NCI-H2196 (cell line): ENCODE results near the gene UBE2U.
"Not testable (repeated sequence)": the region's sequence is repeated elsewhere in the genome, so short reads cannot be mapped to it uniquely, and the experiment has no call there.

ENCODE experiments used
- DNase-seq: peaks from one replicate; lab custom pipeline; 2025; ENCODE audit not compliant: unreplicated experiment; lab: John Stamatoyannopoulos, UW

The UBE2U gene

DNA sequence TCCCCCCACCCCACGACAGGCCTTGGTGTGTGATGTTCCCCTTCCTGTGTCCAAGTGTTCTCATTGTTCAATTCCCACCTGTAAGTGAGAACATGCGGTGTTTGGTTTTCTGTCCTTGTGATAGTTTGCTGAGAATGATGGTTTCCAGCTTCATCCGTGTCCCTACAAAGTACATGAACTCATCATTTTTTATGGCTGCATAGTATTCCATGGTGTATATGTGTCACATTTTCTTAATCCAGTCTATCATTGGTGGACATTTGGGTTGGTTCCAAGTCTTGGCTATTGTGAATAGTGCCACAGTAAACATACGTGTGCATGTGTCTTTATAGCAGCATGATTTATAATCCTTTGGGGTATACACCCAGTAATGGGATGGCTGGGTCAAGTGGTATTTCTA is 36.1 kb downstream of the UBE2U start:
- DNase-seq = not testable (repeated sequence)

DNA sequence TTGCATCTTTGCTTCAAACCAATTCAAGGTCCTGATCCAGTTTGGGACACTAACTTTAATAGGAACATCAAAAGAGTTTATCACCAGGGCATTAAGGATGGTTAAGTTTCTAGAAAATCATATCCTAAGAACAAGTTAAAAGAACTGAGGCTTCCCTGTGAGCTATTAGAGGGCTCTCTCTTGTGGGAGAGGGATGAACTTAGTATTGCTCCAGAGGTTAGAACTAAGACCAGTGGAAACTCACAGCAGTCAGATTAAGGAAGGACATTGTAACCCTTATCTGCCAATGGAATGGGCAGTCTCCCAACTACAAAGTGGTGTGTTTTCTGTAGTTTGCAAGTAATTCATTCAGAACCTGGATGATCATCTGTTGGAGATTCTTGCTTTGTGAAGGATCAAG is 36.8 kb downstream of the UBE2U start:
- no peak for DNase-seq

DNA sequence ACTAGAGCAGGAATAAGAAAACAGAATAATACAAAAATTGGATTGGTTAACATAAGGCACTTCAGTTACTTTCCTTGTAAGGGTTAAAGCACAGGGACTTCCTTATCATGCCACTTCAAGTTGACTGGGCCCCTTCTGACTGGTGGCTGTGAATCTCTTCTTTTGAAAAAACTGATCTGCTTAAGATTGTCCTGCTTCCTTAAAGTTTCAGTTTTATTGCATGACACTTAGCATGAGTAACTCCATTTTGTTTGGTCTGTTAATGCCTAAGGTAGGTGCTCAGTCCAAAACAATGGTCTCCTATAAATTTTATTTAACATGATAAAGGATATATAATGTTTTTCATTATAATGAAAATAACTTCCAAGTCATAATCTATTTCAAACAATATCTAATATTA is 37.6 kb downstream of the UBE2U start:
- no peak for DNase-seq

DNA sequence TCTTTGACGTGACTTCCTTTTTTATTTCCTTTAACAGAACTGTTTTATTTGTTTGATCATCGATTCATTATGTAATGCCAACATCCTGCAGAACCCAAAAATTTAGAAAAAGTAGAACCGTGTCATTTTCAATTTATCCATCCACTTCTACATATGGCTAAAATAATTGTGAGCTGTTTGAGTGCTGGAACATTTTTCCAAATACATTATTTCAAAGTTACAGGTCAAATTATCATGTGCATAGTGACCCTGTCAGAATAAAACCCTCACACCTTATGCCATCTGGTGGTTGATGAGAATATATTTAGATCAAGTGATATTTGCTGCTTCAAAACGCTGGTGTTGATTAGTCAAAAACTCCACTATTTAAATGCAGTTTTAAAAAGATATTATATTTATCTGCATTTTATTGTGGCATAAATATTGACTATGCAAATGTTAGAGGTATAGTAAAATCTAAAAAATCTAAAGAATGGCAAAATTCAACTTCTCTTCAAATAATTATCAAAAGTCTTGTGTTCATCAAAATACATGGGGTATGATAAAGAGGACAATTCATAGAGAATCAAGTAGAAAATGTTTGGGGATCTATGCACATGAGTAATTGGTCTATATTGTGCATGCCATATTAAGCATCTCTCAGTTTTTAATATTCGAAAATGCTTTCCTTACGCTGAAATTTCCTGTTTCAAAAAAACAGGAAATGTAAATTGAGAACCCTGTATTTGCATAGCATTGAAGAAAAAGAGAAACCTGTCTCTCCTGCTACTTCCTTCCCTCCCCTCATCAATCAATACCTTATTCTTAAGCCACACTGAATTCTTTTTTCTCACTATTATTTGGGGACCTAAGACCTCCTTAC is 39.7 kb downstream of the UBE2U start:
- DNase-seq = peak; percentile 55

DNA sequence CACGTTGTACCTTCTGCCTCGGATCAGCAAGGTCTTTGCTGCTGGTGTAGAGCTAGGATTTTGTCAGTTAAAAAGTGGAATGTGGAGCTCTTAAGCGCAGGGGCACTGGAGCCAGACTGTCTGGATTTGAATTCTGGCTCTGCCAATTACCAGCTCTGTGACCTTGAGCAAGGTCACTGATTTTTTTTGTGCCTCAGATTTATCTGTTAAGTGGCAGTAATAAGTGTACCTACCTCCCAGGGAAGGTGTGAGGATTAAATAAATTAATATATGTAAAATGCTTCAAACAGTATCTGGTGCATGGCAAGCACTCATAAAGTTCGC is 40.3 kb downstream of the UBE2U start:
- DNase-seq = no peak

DNA sequence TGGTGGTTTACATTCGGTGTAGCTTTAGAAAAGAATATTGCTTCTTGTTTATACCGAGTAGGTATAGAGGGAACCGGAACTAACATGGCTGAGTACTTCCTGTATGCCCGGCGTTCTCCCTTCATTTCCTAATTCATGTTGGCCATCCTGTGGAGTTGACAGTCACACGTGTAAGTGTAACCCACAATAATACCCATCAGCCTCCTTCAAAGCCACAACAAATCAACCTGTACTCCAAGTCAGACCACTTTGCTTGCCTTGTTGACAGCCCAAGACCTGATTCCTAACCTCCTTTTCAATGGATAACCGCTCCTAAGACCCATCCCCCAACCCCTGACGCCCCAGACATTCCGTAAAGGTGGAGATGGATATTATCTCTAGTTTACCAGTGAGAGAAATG is 42.1 kb downstream of the UBE2U start:
- no peak for DNase-seq

DNA sequence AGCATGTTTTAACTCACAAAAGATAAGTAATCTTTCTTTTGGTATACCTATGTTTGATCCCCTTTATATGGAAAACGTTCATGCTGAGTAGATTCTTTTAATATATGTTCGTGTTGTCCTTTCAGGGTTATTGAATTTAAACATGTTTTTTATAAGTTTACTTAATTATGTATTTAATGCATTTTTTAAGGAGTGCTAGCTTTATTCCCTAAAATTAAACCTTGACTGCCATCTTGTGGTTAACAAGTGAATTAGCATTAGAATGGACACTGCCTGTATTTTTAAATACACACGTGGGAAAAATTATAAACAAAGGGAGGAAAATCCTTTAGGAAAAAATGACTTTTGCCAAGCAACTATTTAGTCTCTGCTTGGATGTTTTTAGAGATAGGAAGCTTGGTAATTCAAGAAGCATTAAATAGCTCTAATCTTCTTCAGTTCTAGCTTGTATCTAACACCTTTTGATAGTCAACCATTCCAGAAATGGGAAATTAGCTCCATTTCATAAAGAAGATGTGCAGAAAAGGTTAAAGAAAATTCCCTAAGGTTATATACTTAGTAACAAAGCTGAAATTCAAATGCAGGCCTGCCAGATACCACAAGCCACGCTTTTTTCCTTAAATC is 43.0 kb downstream of the UBE2U start:
- peak; percentile 47 for DNase-seq

DNA sequence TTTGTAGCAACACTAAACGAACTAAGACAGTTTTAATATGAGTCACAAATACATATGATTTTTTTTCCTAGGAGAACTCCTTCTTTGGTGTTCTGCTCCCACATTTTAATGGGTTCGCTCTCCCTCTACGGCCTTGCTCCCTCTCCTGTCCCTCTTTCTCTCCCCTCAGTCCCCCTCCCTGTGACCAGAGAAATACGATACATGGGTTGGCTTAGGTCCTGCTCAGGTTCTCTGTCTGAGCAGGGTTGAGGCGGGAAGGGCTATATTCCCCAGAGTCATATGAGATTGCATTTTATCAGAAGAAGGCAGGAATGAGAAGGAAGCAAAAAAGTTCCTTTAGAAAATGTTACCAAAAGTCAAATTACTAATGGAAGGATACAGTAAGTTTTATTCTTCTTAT is 44.6 kb downstream of the UBE2U start:
- DNase-seq = no peak

DNA sequence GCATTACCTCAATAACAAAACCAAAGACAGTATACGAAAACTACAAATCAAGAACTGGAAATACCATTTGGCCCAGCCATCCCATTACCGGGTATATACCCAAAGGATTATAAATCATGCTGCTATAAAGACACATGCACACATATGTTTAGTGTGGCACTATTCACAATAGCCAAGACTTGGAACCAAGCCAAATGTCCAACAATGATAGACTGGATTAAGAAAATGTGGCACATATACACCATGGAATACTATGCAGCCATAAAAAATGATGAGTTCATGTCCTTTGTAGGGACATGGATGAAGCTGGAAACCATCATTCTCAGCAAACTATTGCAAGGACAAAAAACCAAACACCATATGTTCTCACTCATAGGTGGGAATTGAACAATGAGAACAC is 47.0 kb downstream of the UBE2U start:
- DNase-seq = not testable (repeated sequence)

DNA sequence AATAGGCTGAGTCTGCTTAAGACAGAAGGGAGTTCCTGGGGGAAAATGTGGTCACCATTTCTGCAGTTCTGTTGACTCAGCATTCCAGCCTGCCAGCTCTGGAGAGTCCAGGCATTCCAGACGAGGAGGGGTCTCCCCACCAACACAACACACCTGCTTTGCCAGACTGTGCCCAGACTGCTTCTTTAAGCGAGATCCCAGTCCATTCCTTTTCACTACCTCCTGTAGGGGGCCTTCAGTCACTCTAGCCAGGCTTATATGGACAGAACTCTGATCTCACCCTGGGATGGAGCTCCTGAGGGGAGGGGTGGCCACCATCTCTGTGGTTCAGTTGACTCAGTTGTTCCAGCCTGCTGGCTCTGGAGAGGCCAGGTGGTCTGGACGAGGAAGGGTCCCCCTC is 48.5 kb downstream of the UBE2U start:
- DNase-seq = no peak

DNA sequence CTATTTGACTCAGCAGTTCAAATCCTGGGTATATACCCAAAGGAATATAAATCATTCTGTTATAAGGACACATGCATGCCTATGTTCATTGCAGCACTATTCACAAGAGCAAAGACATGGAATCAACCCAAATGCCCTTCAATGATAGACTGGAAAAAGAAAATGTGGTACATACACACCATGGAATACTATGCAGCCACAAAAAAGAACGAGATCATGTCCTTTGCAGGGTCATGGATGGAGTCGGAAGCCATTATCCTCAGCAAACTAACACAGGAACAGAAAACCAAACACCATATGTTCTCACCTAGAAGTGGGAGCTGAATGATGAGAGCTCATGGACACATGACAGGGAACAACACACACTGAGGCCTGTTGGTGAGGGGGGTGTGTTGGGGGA is 53.8 kb downstream of the UBE2U start:
- DNase-seq = not testable (repeated sequence)

DNA sequence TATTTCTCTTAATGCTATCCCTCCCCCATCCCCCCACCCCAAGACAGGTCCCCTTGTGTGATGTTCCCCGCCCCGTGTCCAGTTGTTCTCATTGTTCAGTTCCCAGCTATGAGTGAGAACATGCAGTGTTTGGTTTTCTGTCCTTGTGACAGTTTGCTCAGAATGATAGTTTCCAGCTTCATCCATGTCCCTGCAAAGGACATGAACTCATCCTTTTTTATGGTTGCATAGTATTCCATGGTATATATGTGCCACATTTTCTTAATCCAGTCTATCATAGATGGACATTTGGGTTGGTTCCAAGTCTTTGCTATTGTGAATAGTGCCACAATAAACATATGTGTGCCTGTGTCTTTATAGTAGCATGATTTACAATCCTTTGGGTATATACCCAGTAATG is 55.0 kb downstream of the UBE2U start:
- DNase-seq = not testable (repeated sequence)

DNA sequence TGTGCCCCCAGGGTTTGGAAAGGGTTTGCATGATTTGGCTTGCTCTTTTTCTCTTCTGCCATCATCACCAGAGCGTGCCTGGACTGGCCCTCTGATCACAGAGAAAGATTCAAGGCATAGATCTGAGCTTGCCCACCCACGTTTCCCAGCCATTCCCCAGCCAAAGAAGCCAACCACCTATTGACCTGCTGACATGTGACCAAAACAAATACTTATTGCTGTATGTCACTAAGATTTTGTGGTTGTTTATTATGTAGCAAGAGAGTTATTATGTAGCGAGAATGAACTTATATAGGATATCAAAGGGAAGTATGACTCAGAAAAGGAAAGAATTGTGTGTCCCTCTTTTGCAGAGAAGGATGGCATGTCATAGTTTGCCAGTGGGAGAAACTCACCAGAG is 59.9 kb downstream of the UBE2U start:
- DNase-seq = no peak

DNA sequence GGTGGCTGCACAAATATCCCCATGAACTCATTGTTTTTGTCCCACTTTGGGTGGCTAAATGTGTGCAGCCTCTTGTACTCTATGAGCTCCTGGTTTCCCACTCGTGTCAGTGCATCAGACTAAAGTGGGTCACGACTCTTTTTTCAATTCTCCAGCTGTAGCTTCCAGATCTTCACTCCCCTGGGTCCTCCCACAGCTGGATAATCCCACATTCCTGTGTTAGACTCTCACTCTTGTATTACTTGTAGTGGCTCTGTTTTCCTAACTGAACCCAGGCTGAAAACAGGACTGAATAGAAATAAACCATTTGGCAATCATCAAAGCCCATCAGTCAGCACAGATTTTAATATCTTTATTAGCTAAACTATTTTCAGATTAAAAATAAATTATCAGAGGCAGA is 60.4 kb downstream of the UBE2U start:
- DNase-seq = no peak

DNA sequence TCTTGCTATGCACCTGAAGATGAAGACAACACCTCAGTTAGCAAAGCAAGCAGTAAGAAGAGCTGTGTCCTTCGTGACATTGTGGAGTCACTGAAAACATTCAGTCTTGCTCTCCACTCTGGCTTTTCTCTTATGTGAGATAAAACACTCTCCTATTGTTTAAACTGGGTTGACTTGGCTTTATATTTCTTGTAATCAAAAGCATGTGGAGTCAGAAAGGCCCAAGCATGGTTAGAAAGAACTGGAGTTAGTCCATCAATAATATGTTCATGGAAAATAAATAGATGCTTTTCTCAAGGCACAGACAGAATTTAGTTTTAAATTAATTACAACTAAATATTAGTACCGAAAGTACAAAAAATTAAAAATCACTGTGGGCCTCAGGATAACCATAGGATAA is 61.7 kb downstream of the UBE2U start:
- no peak for DNase-seq

DNA sequence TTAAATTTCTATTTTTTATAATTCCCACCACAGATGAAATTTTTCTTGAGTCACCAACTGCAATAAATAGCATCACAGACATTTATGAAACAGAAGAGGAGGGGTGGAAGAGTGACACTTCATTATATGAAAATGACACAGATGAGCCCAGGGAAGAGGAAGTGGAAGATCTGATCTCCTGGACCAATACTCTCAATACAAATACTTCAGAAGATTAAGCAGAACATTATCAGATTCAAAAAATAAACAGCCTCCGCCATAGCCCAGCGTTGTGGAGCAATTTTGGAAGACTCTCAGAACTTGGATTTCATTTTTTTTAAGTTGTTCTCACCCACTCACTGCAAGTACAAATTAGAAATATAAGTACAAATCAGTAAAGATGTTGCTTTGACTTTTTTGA is 63.6 kb downstream of the UBE2U start:
- no peak for DNase-seq

DNA sequence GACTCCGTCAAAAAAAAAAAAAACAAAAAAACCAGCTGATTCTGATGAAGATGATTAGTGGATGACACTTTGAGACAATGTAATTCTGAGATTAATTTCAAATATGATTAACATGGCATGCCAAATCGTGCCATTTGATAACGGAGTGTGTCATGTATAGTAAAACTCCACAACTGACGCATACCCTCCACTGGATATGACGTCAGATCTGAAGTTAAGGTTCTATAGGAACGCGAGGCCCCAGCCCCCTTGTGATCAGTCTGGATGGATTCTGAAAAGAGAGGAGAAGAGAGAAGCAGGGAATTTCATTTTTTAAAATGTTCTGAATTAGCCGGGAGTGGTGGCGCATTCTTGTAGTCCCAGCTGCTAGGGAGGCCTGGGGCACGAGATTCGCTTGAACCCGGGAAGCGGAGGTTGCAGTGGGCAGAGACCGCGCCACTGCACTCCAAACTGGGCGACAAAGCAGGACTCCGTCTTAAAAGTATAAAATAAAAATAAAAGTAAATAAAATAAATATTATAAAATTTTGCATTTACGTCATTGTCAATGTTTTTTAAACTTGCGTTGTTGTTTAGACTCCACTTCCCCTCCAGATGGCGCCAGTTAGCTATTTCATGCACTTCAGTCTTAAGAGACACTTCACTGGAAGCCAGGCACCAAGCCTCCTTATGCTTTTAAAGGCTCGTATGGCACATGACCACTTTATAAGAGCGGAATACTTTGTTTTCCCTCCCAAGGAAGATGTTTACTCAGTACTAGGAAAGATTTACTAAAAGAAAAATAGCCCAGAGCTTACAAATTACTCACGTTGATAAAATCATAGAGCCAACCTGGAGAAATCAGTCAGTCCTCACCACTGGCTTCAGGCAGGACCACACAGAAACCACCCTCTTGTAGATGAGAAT is 65.5 kb downstream of the UBE2U start:
- DNase-seq = peak; percentile 80

DNA sequence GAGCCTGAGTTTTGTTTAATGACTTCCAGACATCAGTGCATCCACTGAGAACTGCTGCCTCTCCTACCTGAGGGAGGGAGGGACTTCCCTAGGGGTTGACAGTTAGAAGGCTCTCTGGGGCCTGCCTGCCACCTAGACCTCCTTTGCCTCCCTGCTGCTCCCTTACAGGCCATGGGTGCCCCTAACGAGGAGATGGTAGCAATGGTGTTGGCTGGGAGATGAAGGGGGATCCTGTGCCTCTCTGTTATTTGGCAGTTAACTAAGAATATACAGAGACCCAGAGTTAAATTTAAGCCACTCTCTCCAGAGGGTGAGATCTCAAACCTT is 66.1 kb downstream of the UBE2U start:
- DNase-seq = no peak

DNA sequence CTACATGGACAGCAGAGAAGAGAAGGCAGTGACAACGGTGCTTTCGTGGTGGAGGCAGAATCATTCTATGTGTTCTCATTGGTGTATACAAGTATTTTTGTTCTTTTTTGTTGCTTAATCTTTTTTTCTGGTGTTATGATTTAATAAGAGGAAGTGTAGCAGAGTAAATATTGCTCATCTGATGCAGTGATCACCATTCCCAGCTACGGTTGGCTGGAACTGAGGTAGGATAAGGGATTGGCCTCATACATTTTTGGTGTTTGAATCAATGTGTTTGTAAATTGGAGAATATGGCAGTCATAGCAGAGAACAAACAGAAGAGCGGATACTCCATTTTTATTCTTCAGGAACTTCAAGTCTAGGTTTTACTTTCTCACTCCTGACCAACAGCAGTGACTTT is 76.6 kb downstream of the UBE2U start:
- DNase-seq = no peak

DNA sequence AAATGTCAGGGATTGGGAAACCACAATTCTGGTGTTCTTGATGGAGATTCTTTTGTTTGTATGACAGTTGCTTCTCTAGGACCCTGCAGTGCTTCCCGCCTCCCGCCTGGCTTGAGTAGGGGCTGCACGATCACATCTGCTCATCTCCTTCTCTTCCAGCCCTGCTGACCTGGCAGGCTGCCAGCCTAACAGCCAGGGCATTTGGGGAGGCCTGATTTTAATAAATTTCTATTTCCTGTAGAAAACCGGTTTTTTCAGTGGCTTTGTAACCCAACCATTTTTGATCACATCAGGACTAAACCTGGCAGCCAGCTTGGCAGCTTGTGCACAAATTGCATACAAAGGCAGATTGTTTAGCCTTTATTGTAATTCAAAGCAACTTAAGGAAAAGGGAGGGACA is 78.9 kb downstream of the UBE2U start:
- DNase-seq = peak; percentile 74

DNA sequence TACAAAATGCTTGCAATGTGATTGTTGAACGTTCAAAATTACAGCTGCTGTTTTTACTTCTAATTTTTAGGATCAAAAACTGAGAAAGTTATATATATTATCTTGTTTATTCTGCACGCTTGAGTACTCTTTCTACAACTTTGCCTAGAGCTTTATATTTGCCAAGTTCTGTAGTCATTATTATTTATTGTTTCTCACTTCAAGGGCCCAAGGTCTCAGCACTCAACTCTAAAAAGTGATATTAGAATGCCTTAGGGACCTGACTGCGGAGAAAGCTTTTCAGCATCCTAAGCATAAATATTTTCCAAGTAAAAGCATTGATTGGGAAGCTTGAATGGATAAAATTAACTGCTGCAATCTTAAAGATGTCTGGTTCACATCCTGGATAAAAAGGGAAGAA is 83.6 kb downstream of the UBE2U start:
- DNase-seq = no peak

DNA sequence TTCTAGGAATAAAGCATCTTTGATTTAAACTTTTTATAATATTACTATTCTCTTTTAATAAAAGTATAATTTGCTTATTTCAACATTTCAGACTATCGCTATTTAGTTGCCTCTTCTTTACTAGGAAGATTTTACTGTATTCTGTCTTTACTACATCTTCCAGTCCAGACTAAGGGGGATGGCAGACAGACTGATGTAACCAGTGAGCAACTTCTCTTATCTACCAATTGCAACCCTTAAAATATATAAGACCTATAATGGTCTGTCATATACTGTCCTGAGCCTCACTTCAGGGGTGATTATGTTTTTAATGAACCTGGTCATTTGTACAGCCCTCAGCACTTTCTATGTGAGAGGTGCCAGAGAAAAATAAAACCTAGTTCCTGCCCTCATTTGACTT is 87.0 kb downstream of the UBE2U start:
- DNase-seq = no peak
